NOMO-1 treated with dmso at 0.1 percent for 144 hours (cell line): ENCODE measurements around the gene TRIM7.

Source experiments
- DNase-seq: peaks from one replicate; lab custom pipeline; 2025; ENCODE audit not compliant: unreplicated experiment; lab: John Stamatoyannopoulos, UW

TRIM7 gene

GRCh38 chr5:181233088-181233800 lies 28.2 kb upstream of the TRIM7 start:
- no peak for DNase-seq

DNA sequence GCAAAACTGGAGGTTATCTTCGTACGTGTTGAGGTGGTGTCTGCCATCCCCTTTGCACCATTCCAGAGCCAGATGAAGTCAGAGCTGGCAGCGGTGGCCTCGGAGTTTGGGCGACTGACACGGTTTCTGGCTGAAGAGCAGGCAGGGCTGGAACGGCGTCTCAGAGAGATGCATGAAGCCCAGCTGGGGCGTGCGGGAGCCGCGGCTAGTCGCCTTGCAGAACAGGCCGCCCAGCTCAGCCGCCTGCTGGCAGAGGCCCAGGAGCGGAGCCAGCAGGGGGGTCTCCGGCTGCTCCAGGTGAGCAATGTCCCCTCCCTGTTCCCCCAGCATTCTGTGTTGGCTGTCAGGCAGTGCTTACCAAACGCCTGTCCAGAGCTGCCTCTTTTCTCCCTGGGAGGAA lies 27.6 kb upstream of the TRIM7 start:
- no peak for DNase-seq

GRCh38 chr5:181231432-181231831 lies 26.4 kb upstream of the TRIM7 start:
- DNase-seq: no peak

DNA sequence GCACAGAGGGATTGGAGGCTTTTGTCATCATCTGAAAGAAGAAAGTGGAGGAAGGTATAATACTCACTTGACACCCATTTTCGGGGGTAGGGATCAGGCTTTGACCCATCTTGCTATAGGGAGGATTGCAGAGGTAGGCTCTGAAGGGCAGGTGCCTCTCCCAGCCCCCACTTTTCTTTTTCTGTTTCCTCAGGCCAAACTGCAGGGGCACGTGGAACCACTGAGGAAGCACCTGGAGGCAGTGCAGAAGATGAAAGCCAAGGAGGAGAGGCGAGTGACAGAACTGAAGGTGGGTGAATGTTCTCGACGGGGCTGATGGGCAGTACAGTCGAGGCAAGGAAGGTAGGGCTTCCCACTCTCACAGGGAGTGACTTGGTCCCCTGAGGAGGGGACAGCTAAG lies 25.6 kb upstream of the TRIM7 start:
- DNase-seq: no peak

DNA sequence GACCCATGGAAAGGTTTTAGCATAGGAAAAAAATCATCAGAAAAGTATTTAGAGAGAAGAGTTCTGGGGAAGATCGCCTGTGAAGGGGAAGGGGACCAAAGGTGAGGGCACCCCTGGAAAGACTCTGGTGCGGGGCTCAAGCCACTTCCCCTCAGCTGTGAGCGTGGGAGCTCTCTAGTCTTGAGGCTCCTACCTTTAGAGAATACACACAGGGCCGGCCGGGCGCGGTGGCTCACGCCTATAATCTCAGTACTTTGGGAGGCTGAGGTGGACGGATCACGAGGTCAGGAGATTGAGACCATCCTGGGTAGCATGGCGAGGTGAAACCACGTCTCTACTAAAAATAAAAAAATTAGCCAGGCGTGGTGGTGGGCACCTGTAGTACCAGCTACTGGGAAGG lies 25.0 kb upstream of the TRIM7 start:
- no peak for DNase-seq

GRCh38 chr5:181224390-181225229 lies 19.6 kb upstream of the TRIM7 start:
- DNase-seq: no peak

GRCh38 chr5:181223729-181224389 lies 18.9 kb upstream of the TRIM7 start:
- DNase-seq: no peak

GRCh38 chr5:181223058-181223728 lies 18.2 kb upstream of the TRIM7 start, which contains the start of gene TRIM41:
TSS of gene TRIM41 (plus strand) at chr5:181223281. CDS start at chr5:181224000, 719 bp downstream.
- no peak for DNase-seq

- no peak for DNase-seq
These were observed 17.6 kb upstream of the TRIM7 start for GRCh38 chr5:181222630-181223057.

DNA sequence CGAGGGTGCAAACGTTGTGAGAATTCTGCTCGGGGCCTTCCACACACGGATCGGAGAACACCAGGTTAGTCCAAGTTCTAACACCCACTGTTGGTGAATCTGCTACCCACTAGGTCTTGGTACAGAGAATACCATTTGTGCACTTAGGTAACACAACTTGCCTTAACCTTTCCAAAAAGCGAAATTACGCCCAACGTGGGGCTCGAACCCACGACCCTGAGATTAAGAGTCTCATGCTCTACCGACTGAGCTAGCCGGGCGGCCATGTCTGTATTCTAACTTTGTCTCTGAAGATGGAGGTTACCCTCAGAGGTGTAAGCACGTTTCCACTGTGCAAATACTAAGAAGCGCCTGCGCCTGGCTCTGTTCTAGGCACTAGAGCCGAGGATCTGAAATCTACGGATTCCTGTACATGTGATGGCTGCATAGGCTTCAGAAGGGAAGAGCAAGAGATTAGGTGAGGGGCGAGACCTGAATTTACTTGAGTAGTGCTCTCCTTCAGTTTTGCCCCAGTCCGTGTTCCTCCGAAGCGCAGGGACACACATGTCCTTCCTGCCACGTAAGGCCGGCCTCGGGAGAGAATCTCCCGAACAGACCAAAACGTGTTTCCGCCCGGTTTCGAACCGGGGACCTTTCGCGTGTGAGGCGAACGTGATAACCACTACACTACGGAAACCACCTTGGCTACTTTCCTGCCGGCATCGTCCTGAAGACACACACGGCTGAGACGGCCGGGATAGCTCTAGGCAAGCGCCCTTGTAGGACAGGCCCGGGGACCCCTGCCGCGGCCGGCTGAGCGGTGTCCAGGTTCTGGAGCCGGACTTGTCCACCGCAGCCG lies 17.0 kb upstream of the TRIM7 start:
- no peak for DNase-seq

DNA sequence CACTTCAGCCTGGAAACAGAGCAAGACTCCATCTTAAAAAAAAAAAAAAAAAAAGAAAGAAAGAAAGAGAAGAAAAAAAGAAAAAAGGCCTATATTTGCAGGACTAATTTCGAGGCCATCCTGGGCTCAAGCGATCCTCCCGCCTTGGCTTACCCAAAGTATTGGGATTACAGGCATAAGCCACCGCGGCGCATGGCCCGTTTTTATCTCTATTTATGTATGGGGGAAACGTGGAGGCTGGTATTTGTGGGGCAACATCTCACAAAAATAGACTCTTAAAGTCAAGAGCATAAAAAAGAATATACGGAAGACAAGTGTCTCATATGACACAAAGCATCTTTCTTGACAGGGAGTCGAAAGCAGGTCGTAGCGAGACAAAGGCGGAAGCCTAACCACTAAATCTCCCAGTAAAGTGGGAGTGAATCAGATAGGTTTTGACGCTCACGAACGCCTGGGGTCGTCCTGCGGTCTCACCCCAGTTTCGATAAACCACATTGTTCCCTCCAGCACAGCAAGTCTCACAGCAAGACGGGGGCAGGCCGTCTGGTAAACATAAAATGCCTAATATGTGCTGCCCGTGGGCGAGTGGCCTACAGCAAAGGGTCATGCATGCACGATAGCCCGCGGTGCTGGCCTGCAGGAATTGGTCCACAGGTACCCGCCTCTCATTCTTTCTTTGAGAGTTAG lies 16.3 kb upstream of the TRIM7 start:
- DNase-seq: no peak

DNA sequence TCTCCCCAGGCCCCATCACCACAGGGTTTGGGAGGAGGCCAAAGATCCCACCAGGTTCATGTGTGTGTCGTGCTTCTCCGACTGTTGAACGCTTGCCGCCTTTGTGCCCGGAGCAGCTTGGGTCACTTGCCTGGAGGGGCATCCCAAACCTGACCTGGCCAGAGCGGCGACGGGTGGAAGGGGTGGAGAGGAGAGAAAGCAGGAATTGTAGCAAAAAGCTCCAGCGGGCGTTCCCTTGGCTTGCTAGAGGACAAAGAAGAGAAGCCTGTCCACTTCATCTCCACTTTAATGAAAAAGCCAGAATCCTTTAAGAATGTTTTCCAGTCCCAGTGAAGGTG lies 15.2 kb upstream of the TRIM7 start:
- no peak for DNase-seq

GRCh38 chr5:181219262-181220177 lies 14.5 kb upstream of the TRIM7 start:
- DNase-seq: no peak

DNA sequence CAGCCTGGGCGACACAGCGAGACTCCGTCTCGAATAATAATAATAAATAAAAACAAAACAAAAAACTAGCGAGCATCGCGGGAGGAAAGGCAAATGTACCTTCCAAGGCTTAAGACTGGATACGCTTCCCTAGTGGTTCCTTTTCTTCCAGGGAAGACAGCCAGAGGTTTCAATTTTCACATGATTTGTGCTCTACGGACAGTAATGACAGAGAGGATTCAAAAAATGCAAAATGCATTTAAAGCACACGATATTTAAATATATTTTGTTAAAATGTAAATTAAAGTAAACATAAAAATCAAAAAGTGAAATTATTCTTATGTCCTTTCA lies 13.8 kb upstream of the TRIM7 start:
- no peak for DNase-seq

DNA sequence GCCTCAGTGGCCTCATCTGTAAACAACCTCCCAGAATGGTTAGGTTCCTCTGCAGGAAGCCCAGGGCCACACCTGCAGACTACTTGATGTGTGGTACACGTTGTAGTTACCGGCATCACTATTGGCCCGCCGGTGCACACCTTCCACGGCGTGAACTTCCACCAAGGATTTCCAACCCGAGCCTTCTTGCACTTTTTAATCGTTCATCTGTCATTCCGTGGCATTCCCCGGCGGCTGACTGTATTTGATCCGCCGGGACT lies 12.7 kb upstream of the TRIM7 start:
- no peak for DNase-seq

GRCh38 chr5:181217111-181217802 lies 12.3 kb upstream of the TRIM7 start:
- DNase-seq: no peak

DNA sequence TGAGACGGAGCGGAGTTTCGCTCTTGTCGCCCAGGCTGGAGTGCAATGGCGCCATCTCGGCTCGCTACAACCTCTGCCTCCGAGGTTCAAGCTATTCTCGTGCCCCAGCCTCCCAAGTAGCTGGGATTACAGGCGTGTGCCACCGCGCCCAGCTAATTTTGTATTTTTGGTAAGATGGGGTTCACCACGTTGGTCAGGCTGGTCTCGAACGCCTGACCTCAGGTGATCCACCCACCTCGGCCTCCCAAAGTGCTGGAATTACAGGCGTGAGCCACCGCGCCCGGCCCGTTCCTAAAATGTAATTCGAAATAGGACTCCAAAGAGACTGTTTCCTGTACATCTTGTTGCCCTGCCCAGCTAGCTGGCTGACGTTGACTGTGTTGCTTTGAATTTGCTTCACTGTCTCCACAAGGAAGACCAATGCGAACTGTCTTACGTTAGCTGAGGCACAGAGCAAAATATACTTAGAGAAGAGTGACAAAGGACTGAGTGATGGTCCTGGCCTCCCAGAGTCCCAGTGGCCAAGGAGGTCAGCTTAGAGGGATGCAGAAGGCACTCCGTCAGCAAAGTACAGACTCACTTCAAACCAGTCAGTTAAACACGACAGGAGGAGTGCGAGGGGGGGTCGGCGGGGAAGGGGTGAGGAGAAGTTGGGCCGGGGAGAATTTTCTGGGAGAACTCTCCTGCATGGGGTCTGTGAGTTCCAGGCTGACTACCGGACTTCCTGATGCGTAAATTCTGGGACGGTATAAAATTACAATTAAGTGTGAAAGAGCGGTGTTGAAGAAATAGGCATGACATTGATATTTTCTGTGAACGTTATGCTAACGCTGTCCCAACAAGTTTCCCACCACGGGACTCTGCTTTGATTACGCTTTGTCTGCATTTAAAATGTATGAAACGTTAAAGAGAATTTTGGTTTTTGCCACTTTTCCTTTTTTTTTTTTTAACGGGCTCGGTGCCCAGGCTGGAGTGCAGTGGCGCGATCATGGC lies 11.3 kb upstream of the TRIM7 start:
- no peak for DNase-seq
